Mononuclear cell (primary cell): ENCODE results near the gene DAB2IP. TPM values are rescaled to one million over a fixed set of nuclear protein-coding genes. Genes with fewer than 3 reads are reported as not detected.

Experiments
- H3K27me3 ChIP-seq: 2 replicates; pipeline ENCODE4 v1.6.0; 2011; ENCODE audit warnings: low read length, control low read depth; ENCODE audit not compliant: insufficient read depth
- H3K4me1 ChIP-seq: 2 replicates; pipeline ENCODE4 v1.5.1; 2011; ENCODE audit warnings: mild to moderate bottlenecking, low read length, control low read depth; ENCODE audit not compliant: insufficient read depth
- H3K4me3 ChIP-seq: 2 replicates; pipeline ENCODE4 v1.5.1; 2011; ENCODE audit warnings: mild to moderate bottlenecking, low read length, moderate library complexity
- H3K9me3 ChIP-seq: 2 replicates; pipeline ENCODE4 v1.5.1; 2011; ENCODE audit warnings: low read depth, mild to moderate bottlenecking, control low read depth, low read length
- total RNA-seq: library from RNA; depleted of rRNA; stranded (reverse); fragments of >200 nt; gene quantifications from one replicate; pipeline ENCODE4 v1.2.3, GENCODE V29; 2012

The DAB2IP gene
- total RNA-seq, 1 donor: 0.10 TPM

DNA sequence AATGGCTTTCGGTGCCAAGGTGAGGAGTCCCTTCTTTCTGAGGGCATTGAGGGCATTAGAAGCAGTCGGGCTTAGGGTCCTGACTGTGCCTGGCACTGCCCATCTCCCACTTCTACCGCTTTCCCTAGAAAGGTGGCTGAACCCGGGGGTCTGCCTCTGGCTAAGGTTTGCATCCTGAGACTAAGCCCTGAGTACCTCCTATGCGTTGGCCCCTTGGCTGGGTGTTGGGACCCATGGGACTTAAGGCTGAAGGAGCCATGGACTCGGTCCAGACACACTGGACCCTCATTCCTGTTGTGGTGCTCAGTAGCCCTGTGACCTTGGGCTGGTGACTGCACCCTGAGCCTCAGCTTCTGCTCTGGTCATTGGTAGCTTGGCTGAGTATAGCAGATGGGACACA is 23.9 kb downstream of the DAB2IP start:
- no peaks in the 10 kb centered on the region for H3K9me3 ChIP-seq
- H3K27me3 ChIP-seq: no peaks in the 10 kb centered on the region
- no peak overlapping the region for H3K4me3 ChIP-seq
- H3K4me1 ChIP-seq: no peaks in the 10 kb centered on the region

DNA sequence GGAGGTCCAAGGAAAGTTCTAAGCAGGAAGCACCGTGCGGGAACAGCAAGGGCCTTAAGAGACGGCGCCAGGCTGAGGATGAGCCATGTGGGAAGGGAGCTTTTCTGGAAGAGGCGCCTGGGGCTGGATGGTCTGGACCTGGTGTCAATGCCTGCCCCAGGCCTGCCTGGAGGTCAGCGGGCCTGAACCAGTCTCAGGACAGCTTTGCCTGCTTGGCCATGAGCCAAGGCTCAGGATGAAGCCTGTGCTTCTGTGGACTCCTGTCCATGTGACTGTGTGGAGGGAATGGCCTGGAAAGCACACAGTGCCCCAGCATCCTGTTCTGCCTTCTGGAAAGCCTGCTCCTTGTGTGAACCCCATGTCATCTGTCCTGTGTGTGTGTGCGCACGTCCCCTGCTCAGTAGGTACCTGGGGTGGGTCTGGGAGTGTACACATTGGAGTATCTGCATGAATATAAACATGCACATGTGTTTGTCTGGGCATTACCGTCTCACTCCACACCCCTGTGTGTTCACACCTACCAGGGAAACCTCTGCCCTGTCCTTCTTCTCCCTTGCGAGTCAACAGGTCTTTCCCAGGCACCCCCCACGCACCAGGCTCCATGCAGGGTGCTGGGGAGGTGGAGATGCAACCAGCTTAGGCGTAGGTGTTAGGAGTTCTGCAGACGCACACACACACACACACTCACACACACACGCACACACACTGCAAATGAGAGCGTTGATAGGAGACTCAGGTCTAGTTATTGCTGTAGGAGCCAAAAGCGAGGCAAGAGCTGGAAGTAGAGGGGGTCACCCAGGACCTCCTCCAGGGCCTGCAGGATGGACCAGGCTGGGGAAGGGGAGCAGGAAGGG is 24.8 kb downstream of the DAB2IP start:
- no peak overlapping the region for H3K4me3 ChIP-seq
- no peaks in the 10 kb centered on the region for H3K27me3 ChIP-seq
- H3K4me1 ChIP-seq: no peaks in the 10 kb centered on the region
- H3K9me3 ChIP-seq: no peaks in the 10 kb centered on the region

DNA sequence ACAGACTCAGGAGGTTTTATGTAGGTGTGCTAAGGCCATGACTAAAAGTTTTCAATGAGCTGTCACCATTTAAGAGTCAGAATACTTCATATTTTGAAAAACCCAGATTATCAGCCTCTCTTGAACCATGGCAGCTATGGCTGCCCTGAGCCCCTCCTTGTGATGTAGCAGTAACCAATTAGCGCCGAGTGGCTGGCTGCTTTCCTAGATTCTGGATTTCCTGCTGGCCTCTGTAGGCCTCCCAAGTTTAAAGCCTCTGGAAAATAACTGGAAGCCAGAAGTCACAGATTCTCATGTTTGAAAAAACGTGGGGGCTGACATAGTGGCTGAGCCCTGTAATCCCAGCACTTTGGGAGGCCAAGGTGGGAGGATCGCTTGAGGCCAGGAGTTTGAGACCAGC is 25.5 kb downstream of the DAB2IP start:
- no peaks in the 10 kb centered on the region for H3K4me1 ChIP-seq
- no peaks in the 10 kb centered on the region for H3K27me3 ChIP-seq
- H3K4me3 ChIP-seq: no peak overlapping the region
- H3K9me3 ChIP-seq: no peaks in the 10 kb centered on the region

DNA sequence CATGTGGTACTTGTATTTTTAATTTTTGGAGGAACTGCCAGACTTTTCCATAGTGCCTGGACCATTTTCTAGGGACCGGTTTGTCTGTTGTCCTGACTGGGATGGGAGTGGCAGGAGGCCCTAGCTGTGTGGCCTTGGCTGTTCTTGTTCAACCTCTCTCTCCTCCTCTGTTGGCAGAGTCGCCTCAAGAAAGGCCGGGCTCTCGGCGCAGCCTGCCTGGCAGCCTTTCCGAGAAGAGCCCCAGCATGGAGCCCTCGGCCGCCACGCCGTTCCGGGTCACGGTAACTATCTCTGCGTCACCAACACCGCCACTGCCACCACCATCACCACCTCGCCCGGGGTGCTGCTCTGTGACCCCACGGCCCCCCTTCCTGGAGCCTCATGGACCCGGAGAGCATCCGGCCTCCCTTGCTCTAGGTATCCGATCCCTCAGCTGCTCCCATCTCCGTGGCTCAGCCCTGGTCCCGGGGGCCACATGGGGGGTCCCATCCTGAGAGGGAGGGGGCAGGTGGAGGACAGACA is 27.1 kb downstream of the DAB2IP start:
- Histone ChIP-seq H3K27me3 (no peaks in the 10 kb centered on the region), H3K4me3 (no peak overlapping the region), H3K4me1 (no peaks in the 10 kb centered on the region), H3K9me3 (no peaks in the 10 kb centered on the region)

DNA sequence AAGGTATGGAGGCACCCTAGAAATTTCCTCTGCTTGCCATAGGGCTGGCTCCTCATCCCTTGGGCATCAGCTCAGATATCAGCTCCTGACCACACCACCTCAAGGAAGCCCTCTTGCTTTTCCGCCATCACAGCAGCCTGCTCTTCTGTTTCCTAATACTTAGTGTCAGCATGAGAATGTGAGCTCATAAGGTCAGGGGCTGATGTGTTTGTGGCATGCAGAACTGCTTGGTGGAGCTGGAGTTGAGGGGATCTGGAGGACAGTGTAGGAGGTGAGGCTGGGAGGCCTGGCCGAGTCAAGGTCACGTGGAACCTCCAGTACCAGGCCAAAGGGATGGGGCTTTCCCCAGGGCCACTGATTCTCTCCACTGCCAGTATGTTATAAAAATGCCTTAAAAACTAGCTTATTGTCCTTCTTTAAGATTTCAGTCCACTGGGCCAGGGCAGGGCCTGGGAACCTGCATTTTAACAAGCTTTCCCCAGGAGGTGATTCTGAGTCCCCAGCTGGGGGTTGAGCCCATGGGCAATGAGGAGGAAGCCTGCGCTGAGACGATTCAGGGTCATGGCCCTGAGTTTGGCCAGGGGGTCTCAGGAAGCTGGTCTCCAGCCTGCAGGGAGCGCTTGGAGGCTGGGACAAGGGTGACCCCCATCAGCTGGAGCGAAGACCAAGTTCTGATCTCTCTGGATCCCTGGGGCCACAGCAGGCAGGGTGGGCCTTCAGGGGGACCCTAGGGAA is 28.6 kb downstream of the DAB2IP start:
- Histone ChIP-seq H3K4me1 (no peaks in the 10 kb centered on the region), H3K4me3 (no peak overlapping the region), H3K9me3 (no peaks in the 10 kb centered on the region), H3K27me3 (no peaks in the 10 kb centered on the region)

DNA sequence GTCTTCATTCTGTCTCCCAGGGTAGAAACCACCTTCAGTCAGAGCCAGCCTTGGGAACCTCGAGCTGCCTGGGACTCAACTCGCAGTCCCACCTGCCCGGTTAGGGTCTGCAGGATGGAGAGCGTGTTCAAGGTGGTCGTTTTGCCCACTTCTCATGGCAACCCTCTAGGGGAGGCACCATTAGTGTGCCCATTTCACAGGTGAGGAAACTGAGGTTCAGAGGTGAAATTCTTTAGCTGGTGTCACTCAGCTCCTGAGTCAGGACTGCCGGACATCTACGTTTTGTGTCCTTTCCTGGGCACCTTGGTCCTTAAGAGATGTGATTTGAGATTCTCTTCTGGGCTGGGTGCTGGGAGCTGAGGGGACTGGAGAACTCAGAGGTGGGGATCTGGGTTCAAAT is 30.0 kb downstream of the DAB2IP start:
- Histone ChIP-seq H3K4me1 (no peaks in the 10 kb centered on the region), H3K9me3 (no peaks in the 10 kb centered on the region), H3K4me3 (no peak overlapping the region), H3K27me3 (no peaks in the 10 kb centered on the region)

DNA sequence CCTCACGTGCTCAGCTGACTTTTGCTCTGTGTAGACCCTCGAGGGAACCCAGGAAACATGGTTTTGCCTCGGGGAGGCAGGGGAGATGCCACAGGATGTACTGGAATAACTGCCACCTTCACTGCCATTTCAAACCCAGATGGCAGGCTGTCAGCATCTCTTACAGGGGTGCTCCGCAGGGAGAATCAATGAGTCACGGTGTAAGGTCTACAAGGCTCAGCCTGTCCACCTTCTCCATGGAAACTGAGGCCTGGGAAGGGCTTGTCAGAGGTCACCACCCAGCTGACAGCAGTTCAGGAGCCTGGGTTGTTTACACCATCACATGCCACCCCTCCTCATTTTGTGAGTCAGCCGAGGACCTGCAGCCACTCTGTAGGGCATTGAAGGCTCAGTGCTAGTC is 30.8 kb downstream of the DAB2IP start:
- Histone ChIP-seq H3K4me1 (no peaks in the 10 kb centered on the region), H3K9me3 (no peaks in the 10 kb centered on the region), H3K27me3 (no peaks in the 10 kb centered on the region), H3K4me3 (no peak overlapping the region)

DNA sequence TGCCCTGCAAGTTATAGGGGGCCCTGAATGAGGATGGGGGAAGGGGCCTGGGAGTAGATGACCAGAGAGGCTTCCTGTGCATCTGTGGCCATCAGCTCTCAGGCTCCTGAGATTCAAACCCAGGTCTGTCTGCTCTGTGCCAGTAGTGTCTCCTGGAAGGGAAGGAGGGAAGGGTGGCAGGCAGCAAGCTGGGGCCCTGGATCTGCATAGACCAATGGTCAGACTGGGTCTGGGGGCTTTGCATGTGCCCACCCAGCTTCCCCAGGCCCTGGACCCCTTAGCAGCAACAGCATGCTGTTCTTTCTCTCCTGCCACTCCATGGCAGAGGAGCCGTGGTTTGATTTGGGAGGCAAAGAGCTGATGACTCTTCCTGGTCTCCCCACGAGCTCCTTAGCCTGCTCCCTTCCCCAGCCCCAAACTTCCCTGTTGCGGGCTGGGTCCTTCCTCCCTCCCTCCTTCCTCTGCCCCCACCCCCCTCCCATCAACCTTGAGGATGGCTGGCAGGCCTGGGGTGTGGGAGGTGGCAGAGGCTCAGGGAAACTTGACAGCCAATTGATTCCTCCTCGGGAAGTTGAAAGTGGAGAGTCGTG is 31.6 kb downstream of the DAB2IP start:
- Histone ChIP-seq H3K4me1 (no peaks in the 10 kb centered on the region), H3K9me3 (no peaks in the 10 kb centered on the region), H3K4me3 (no peak overlapping the region), H3K27me3 (no peaks in the 10 kb centered on the region)

DNA sequence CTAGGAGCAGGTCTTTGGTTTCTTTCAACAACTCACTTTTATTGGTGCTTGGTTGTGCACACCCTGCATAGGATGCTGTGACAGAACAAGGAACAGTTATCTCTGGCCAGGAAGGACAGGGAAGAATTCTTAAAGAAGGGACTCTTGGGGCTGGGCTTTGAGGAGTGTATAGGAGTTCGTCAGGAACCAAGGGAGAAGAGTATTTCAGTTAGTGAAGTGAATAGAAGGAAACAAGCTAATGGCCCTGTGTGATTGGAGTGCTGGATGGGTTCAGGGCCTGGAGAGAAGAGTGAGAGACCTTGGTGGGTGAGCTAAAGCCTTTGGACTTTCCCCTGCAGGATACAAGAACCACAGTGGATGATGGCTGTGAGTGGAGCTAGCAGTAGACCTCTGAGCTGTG is 32.2 kb downstream of the DAB2IP start:
- Histone ChIP-seq H3K4me3 (no peak overlapping the region), H3K27me3 (no peaks in the 10 kb centered on the region), H3K4me1 (no peaks in the 10 kb centered on the region), H3K9me3 (no peaks in the 10 kb centered on the region)

DNA sequence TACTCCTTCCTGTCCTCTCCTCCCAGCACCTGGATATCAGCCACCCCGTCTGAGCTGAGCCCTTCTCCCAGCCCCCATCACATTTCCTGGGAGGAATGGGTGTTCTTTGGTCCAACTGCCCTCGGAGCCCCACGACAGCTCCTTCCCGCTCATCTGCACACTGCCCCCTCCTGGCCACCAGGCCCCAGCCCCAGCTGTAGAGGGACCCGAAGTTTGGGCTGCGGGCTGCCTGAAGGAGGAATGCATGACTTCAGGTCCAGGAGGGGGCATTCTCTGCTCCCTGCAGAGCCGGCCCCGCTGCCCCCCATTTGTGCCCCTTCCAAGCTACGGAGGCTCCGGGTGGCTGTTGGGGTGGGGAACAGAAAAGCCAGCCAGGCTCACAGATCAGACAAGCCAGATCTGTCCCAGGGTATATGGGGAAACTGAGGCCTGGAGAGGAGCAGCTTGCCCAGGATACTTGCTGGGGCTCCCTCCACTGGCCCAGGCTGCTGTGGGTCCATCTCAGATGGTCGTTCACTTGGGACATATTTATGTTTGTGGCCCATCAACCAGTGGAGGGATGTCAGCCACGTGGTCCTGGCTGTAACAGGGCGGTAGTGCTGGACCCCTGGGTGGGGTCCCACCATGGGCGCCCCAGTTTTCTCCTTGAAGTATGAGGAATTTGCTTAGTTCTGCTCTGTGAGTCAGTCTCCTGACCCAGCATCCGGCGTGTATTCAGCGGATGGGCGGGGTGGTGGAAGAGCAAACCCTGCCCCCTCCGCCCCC is 33.1 kb downstream of the DAB2IP start:
- Histone ChIP-seq H3K4me1 (no peaks in the 10 kb centered on the region), H3K4me3 (no peak overlapping the region), H3K27me3 (no peaks in the 10 kb centered on the region), H3K9me3 (no peaks in the 10 kb centered on the region)

DNA sequence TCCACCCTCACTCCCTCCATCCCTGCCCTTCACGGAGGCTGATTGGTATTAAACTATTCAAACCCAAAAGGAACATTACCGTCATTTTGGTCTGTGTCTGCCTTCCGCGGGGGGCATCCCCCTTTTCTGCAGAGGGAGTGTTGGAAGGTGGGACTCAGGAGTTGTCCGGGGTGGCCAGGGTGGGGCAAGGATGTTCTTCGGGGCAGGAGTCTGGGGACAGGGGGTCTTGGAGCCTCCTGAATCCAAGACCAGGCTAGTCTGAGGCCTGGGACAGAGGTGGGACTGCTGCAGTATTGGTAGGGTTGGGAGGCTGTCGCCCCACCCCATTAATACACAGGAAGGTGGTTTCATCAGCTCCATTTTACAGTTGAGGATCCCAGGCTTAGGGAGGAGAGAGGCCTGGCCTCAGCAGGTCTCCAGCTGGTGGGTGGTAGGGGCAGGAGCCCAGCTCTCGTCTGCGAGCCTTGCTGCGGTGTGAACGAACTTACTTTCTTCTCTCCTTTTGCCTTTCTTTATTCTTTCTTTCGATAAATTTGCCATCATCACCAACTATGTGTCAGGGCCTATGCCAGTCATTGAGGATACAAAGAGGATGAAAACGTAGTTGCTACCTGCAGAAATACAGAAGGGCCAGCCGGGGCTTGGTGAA is 33.8 kb downstream of the DAB2IP start:
- no peaks in the 10 kb centered on the region for H3K9me3 ChIP-seq
- H3K27me3 ChIP-seq: no peaks in the 10 kb centered on the region
- H3K4me3 ChIP-seq: no peak overlapping the region
- H3K4me1 ChIP-seq: no peaks in the 10 kb centered on the region

DNA sequence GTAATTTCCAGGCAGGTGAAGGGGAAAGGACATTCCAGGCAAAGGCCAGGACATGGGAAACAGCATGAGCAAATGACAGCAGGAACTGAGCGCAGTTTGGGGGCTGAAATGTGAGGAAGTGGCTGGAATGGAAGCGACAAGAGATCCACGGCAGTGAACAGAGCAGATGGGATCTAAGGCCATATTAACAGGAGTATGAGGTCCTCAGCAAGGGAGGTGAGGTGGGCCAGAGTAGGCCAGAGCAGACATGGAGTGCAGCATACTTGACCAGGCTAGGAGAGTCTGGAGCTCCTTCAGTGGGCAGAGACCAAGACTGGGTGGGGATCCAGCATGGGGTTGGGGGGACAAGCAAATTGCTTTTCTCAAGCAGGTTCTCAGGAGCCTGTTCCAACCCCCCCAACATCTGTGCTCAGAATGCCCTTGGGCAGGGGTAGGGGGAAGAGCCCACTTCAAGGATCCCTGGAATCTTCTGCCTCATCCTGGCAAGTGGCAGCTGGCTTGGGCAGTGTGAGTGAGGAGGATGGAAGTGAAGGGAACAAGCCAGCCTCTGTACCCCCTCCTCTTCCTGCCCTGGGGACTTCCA is 34.5 kb downstream of the DAB2IP start:
- Histone ChIP-seq H3K9me3 (no peaks in the 10 kb centered on the region), H3K4me3 (no peak overlapping the region), H3K4me1 (no peaks in the 10 kb centered on the region), H3K27me3 (no peaks in the 10 kb centered on the region)

DNA sequence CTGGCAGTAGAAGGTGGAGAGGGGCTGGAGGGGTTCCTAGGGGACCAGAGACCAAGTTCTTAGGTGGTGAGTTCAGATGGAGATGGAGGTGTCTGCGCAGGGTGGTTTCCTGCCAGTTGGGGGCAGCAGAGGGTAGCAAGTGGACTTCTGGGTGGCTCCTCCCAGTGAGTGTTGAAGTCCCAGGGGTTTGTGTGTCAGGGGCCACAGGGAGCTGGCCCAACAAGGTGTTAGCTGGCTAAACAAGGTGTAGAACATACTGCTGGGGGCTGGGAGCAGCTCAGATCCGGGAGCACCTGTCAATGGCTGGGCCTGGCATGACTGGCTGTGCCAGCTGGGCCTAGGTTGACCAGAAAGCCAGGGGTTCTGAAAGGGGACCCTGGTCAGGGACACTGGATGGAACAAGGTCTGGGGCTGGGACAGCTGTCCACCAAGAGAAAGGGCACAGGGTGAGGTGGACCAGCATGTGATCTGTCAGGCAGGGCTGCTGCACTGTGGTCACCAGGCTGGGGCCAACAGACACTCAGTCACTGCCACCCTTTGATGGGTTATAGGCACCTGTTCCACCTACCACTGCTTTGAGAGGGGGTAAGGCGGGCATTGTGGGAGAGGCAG is 35.6 kb downstream of the DAB2IP start:
- H3K4me1 ChIP-seq: no peaks in the 10 kb centered on the region
- no peaks in the 10 kb centered on the region for H3K9me3 ChIP-seq
- H3K27me3 ChIP-seq: no peaks in the 10 kb centered on the region
- no peak overlapping the region for H3K4me3 ChIP-seq
